ENCODE data around the gene AP3M1.
"Not testable (repeated sequence)": the region's sequence is repeated elsewhere in the genome, so short reads cannot be mapped to it uniquely, and the experiment has no call there.

AP3M1 gene

DNA sequence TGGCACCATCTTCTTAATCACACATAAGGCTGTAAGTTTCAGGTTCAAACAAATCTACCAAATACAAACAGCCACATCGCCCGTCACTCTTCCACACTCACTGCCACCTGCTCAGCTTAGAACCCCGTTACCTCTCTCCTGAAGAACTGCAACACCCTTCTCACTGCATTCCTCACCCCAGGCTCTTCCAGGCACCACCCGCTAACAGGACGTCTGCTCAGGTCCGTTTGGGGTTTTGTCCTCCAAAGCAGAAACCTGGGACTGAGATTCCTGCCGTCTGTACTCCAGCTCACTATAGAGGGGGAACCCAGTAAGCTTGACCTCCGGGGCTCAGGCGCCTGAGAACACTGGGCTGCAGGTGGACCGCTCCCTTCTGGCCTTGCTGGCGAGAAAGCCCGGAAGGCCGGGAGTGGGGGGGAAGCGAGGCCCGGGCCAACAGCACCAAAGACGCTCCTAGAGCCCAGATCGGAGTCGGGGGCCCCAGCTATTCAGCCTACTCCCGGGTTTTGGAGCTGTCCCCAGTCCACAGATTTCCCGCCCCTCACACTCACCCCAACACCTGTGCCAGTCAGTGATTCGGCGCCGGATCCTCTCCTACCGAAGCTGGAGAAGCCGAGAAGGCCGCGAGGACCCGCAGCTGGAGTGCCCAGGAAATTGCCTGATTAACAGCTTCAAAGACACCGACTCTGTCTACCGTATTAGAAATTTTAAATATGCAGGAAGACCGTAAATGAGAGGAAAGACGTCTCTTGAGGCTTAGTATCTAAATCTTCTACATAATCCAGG is at the start of gene AP3M1:
Gene AP3M1 (minus strand): TSS at position 625 of the 786 bp plus-strand sequence. CDS start 12,449 bp downstream, outside the sequence.
- DNase-seq (ENCODE audit: low spot score), result peak; percentile 18

GRCh38 chr10:74199315-74199714 is 48.7 kb upstream of the AP3M1 start:
- no peak for DNase-seq (ENCODE audit: low spot score)

GRCh38 chr10:74194999-74195398 is 44.4 kb upstream of the AP3M1 start:
- DNase-seq (ENCODE audit: low spot score), result no peak

DNA sequence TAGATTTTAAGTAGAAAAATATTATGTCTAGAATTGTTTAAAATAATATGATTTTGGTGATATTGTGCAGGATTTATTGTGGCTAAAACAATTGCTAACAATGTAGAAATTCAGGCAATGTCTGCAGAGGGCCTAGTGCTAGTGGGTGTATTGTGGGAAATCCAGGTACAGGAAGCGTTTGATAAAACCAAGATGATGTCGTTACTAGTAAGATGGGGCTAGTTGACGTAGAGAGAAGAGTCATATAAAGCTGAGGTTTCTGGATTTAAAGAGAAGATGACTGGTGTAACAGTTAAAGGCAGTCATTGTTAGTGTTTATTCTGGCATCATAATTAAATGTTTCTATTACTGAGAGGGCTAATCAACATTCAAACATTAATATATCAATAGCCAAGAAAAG is 43.9 kb upstream of the AP3M1 start:
- no peak for DNase-seq (ENCODE audit: low spot score)

DNA sequence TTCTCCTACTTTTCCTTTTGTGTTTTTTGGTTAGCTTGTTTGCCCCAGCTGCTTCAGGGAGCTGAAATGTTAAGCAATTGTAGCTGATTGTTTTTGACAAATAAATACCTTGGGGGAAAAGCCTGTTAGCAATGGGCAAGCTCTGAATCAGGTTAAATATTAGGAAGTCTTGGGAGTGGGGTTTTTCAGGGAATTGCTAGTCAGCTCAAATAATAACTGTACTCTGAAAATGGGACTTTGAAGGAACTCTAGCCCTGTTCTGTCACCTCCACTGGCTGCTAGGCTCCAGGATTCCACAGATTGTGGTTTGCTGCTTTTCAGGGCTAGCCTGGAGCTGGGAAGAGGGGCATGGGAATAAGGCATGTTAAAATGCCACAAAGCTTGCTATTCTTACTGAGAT is 39.9 kb upstream of the AP3M1 start:
- no peak for DNase-seq (ENCODE audit: low spot score)

GRCh38 chr10:74189999-74190421 is 39.4 kb upstream of the AP3M1 start:
- peak; percentile 55 for DNase-seq (ENCODE audit: low spot score)

DNA sequence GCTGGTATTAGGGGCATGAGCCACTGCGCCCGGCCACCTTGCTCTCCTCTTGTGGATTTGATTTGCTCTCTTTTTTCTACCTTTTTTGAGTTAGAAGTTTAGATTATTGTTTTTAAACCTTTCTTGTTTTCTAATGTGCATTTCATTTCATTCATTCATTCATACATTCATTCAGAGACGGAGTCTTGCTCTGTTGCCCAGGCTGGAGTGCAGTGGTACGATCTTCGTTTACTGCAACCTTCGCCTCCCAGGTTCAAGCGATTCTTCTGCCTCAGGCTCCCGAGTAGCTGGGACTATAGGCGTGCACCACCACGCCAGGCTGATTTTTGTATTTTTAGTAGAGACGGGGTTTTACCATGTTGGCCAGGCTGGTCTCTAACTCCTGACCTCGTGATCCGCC is 38.0 kb upstream of the AP3M1 start:
- not testable (repeated sequence) for DNase-seq (ENCODE audit: low spot score)

DNA sequence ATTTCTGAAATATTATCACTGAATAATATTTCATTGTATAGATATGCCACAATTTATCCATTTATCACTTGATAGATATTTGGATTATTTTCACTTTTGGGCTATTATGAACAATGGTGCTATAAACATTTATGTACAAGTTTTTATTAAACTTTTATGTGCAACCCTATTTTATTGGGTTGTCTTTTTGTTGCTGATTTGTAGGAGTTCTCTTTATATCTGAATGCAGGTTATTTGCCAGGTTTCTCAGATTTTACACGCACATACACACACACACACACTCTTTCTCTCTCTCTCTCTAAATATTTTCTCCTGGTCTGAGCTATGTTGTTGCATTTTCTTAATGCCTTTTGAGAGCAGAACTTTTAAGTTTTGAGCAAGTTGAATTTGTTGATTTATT is 36.6 kb upstream of the AP3M1 start:
- DNase-seq (ENCODE audit: low spot score), result no peak

DNA sequence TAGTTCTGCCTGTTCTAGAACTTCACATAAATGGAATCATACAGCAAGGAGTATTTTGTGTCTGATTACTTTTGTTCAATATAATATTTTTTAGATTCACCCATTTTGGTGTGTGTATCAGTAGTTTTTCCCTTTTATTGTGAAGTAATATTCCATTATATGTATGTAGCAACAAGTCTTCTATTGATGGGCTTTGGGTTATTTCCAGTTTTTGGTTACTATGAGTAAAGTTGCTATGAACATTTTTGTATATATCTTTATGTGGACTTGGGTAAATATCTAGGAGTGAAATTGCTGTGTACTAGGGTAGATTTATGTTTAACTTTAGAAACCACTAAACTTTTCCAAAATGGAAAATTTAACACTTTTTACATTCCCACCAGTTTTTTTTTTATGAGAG is 36.0 kb upstream of the AP3M1 start:
- DNase-seq (ENCODE audit: low spot score), result no peak

- no peak for DNase-seq (ENCODE audit: low spot score)
Measured at GRCh38 chr10:74179111-74179710, 28.6 kb upstream of the AP3M1 start.

- DNase-seq (ENCODE audit: low spot score), result no peak
Measured at GRCh38 chr10:74178042-74178791, 27.6 kb upstream of the AP3M1 start.

DNA sequence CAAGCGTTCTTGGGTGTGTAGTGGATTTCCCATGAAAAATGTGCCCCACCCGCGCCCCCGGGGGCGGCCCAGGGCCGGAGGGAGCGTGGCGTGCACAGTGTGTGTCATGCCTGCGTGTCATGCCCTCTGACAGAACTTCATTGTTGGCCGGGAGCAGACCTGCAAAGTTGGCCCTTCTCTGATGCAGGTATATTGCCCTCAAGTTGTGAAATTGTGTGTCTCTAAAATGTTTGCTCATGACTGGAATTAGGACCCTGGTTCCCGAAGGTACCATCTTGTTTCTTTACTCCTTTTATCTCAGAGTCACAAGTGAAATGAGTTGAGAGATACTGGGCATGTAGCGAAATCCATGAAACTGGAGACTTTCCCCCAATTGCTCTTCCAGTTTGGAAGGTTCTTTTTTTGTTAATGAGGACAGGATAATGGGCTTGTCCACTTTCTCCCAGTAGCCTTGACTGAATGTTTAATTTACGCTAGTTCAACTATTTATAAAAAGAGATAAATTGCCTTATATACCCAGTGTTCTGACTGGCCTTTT is 26.6 kb upstream of the AP3M1 start:
- peak; percentile 59 for DNase-seq (ENCODE audit: low spot score)

DNA sequence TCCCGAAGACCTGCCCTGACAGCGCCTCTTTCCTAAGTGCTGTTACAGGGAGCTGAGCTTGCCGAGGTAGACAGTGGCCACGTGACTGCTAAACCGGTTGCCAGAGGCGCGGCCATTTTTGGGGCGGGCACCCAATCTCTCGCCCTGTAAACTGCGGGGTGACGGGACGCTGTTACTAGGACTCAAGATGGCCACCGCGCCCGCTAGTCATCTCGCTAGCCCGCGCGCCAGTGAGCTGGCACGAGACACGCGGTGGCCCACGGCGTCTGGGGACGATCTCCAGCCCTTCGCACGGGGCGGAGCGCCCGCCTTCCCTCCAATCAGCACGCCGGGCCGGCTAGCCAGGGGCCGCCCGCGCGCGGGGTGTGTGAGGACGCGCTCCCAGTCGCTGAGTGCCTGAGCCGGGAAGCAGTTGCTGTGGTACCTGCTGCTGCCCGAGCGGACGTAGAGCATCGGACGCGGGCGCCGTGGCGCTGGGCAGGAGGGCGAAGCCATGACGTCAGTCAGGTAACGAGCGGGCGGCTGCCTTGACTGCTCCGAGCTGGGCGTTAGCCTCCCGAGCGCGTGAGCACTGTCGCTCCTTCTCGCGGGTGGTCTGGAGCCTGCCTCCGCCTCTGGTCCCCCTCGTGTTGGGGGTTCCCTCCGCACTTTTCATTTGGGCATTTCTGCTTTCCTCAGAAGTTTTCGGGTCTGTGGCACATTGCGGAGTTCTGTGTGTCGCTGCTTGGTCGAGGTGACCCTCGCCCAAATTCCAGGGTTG is 25.9 kb upstream of the AP3M1 start:
- peak; percentile 90 for DNase-seq (ENCODE audit: low spot score)

GRCh38 chr10:74175510-74176379 is 25.1 kb upstream of the AP3M1 start:
- DNase-seq (ENCODE audit: low spot score), result no peak

GRCh38 chr10:74174521-74174920 is 23.9 kb upstream of the AP3M1 start:
- no peak for DNase-seq (ENCODE audit: low spot score)

GRCh38 chr10:74171625-74172024 is 21.0 kb upstream of the AP3M1 start:
- DNase-seq (ENCODE audit: low spot score), result no peak

- DNase-seq (ENCODE audit: low spot score), result no peak
Measured at GRCh38 chr10:74167443-74167842, 16.8 kb upstream of the AP3M1 start.

DNA sequence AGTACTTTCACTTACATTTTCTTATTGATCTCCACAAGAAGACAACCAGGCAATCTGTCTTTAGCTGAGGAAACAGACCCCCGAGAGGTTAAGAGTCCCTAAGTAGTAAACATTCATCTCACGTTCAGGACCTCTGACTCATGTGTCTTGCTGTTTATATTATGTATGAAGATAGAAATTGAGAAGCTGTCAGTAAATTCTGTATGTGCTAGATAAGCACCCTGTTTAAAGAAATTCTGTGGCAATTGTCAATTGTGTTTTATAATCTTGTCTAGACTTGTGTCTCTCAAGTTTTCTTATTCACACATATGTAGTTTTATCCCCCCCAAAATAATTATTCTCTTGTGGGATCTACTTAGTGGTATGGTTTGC is 14.9 kb upstream of the AP3M1 start:
- no peak for DNase-seq (ENCODE audit: low spot score)

- no peak for DNase-seq (ENCODE audit: low spot score)
Measured at GRCh38 chr10:74164716-74165529, 14.3 kb upstream of the AP3M1 start.

Data from pons (tissue), 1 donor.